AG09309 (cell line): ENCODE measurements around the gene SMYD1.

Experiments used
- DNase-seq: peaks from one replicate; pipeline ENCODE4 v3.0.0-alpha.2; 2010; ENCODE audit warnings: low read depth
- H3K4me3 ChIP-seq: 2 replicates; pipeline ENCODE4 v1.5.1; 2011; ENCODE audit warnings: mild to moderate bottlenecking, low read depth, low read length, moderate library complexity; ENCODE audit not compliant: control insufficient read depth
- TF ChIP-seq, protein P1 (sequence below): IDR thresholded peaks from 2 replicates; pipeline ENCODE4 v1.5.1; 2011; ENCODE audit warnings: mild to moderate bottlenecking, low read depth, low read length, inconsistent platforms; ENCODE audit not compliant: insufficient read depth, control insufficient read depth; ENCODE audit errors: missing control alignments

The SMYD1 gene

DNA sequence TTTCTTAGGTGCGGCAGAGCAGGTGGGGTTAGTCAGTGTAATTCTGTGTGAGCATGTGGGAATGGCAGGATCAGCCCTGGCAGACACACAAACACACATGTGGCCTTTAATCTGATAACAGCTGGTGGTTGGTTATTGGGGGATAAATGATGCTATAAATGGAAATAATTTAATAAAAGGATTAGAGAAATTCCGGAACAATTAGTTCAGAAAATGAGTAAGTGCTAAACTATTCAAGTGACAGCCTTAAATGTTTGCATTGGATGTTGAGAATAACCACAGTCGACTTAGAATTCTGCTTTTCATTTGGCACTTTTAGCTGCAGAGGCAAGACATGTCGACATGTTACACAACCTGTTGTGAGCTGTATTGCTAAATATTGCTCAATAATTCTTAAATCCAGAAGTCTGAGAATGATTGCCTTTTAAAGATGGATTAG, 7.2 kb downstream of the SMYD1 start:
- peak; percentile 86 for DNase-seq
- TF ChIP-seq, protein P1, sequence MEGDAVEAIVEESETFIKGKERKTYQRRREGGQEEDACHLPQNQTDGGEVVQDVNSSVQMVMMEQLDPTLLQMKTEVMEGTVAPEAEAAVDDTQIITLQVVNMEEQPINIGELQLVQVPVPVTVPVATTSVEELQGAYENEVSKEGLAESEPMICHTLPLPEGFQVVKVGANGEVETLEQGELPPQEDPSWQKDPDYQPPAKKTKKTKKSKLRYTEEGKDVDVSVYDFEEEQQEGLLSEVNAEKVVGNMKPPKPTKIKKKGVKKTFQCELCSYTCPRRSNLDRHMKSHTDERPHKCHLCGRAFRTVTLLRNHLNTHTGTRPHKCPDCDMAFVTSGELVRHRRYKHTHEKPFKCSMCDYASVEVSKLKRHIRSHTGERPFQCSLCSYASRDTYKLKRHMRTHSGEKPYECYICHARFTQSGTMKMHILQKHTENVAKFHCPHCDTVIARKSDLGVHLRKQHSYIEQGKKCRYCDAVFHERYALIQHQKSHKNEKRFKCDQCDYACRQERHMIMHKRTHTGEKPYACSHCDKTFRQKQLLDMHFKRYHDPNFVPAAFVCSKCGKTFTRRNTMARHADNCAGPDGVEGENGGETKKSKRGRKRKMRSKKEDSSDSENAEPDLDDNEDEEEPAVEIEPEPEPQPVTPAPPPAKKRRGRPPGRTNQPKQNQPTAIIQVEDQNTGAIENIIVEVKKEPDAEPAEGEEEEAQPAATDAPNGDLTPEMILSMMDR: no peak
- no peak overlapping the region for H3K4me3 ChIP-seq

GRCh38 chr2:88077080-88077479, 9.5 kb downstream of the SMYD1 start:
- H3K4me3 ChIP-seq: no peak overlapping the region
- TF ChIP-seq, protein P1: no peak
- DNase-seq: no peak

- H3K4me3 ChIP-seq: no peak overlapping the region
- TF ChIP-seq, protein P1: no peak
- DNase-seq: no peak
Measured at GRCh38 chr2:88078643-88079172, 11.1 kb downstream of the SMYD1 start.

DNA sequence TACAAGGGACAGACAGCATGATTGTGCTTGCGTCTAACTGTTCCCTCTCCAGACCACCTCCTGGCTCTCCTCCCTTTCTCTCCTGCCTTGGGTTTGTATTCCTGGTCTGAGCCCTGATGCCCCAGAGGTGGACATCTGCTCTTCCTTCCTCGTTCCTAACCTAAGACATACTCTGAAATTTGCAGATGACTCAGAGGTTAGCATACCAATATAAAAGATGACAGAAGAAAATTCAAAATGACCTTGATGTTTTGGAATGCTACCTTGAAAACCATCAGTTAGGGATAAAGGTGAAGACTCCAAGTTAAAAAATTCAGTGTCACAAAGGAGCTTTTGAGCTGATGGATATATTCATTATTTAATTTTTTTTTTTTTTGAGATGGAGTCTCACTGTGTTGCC, 12.9 kb downstream of the SMYD1 start:
- DNase-seq: no peak
- no peak overlapping the region for H3K4me3 ChIP-seq

DNA sequence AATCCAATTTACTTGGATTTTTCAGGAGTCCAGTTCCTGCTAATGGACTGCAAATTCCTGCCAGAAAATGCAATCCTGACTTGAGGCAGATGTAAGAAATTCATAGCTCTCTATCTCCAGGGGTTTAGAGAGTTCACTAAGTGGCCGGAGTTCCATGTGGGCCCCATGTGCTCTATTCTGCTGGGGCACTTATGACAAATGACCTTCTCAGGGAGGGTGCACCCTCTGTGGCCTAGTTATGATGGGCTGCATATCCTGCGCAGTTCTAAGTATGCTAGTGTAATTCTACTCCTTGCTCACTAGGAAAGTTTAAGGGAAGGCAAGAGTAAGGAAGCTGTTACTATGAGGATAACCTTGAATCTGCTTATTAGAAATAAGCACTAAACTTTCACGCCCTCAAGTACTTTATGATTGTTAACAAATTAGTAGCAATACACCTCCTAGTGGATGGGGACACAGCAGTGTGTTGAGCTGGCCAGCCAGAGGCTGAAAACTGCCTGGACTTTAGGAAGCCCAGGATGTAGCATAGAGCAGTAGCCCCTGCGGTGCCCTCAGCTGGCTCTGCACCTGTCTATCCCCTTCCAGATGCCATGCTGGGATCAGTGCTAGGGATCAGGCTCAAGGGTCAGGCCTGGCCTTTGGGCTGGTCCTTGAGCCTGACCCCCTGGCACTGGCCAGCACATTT, 14.4 kb downstream of the SMYD1 start:
- no peak overlapping the region for H3K4me3 ChIP-seq
- TF ChIP-seq, protein P1: no peak
- no peak for DNase-seq

More for the DNA sequence above, 12.9 kb downstream of the SMYD1 start:
- TF ChIP-seq, protein P1: no peak

DNA sequence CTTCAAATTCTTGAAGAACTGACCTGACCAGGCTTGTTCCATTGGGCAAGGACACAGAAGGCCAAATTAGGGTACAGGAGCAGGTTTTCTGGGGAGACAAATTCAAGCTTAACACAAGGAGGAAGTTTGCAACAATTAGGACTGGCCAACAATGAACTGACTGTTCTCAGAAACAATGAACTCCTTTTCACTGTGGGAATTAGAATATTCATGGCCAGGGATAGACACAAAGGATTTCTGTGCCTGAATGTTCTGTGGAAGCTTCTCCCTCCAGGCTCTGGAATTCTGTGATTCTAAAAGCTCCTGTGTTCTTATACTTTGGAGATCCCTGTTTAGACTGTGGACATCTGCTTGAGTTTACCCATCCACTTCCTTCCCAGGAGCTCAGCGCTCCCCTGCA, 15.2 kb downstream of the SMYD1 start:
- H3K4me3 ChIP-seq: no peak overlapping the region
- TF ChIP-seq, protein P1: no peak
- no peak for DNase-seq

GRCh38 chr2:88085099-88085498, 17.5 kb downstream of the SMYD1 start:
- TF ChIP-seq, protein P1: no peak
- no peak overlapping the region for H3K4me3 ChIP-seq
- no peak for DNase-seq
